Measurements from ENCODE around the gene FGGY.

Gene FGGY

DNA sequence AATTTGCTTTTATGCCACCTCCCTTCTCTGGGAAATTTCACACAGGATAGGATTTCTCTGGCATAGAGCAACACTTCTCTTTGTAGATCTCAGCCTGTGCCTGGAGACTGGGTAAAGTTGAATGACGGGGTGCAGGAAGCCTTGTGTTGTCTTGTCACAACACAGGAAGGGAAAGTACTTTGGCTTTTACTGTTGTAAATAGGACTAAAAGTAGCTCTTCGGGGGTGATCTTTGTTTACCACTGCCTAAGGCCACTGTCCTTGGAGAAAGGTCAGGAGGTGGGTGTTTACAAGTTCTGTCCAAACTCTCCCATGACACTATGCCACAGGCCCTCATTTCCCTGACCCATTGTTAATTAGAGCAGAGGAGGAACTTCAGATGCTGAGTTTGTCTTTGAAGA is 139.7 kb downstream of the FGGY start:
- no peak for DNase-seq (ENCODE audit: low read depth)
- TF ChIP-seq CTCF (conservative IDR thresholded peaks at IDR 0.05; ENCODE audit: low read depth, low read length), result no peak
- H3K4me3 ChIP-seq (ENCODE audit: low read length), result no peak overlapping the region

DNA sequence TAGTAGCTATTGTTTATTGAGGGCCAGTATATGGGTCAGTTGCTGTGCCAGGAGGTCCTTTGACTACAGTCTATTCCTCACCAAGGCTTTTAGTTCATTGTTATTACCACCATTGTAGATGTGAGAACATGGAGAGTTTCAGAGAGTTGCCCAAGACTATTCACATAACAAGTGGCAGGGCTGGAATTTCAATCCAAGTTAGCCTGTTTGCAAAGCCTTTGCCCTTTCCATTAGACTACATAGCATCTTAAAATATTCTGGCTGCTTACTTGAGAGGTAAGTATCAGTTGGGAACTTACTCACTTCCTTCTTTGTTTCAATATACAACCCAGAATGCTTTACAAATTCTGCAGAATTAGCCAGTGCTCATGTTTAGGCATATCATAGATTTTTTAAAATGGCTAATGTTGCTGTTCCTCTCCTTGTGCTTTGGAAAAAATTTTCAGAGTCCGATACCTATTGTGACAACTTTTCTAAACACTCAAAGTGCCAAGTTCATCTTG is 141.2 kb downstream of the FGGY start:
- TF ChIP-seq CTCF (conservative IDR thresholded peaks at IDR 0.05; ENCODE audit: low read depth, low read length), result no peak
- H3K4me3 ChIP-seq (ENCODE audit: low read length), result no peak overlapping the region
- DNase-seq (ENCODE audit: low read depth), result no peak

DNA sequence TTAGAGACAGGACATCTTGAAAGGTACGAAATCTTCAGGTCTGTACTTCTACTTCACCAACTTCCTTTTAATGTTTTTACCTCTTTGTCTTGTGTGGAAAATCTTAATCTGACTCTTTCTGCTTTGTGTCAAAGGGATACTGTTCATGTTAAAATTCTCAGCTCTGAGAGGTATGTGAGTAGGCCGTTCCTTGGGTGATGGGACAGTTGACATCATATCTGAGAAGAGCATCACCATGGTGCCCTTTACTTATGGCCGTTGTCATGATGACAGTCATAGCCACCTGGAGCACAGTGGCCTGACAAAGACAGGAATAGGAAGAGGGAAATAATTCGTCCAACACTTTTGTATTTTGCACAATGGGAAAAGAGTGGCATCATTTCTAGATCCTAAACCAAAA is 145.6 kb downstream of the FGGY start:
- no peak overlapping the region for H3K4me3 ChIP-seq (ENCODE audit: low read length)
- DNase-seq (ENCODE audit: low read depth), result no peak
- no peak for TF ChIP-seq CTCF (conservative IDR thresholded peaks at IDR 0.05; ENCODE audit: low read depth, low read length)

DNA sequence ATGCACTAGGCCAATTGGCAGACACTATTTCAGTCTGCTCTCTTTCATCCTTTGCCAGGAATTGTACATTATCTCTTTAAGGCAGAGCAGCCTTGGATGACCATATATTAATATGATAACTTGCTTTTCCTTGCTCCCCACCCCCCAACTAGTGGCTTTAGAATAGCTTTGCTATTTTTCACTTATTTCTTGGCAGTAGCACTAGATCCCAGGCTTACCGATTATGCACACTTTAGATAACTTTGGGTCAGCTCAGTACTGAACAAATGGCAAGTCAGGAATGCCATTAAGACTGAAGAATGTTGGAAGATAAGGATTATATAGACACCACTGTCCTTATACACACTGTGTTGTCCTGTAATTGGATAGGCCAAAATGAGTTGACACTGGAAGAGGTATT is 146.4 kb downstream of the FGGY start:
- no peak for TF ChIP-seq CTCF (conservative IDR thresholded peaks at IDR 0.05; ENCODE audit: low read depth, low read length)
- no peak for DNase-seq (ENCODE audit: low read depth)
- no peak overlapping the region for H3K4me3 ChIP-seq (ENCODE audit: low read length)

DNA sequence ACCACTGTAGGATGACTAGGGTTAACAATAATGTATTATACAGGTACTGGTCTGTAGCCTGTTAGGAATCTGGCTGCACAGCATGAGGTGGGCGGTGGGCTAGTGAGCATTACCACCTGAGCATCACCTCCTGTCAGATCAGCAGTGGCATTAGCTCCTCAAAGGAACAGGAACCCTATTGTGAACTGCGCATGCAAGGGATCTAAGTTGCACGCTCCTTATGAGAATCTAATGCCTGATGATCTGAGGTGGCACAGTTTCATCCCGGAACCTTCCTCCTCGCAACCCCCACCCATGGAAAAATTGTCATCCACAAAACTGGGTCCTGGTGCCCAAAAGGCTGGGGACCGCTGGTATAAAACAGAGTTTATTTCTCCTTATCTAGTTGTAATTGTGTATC is 147.6 kb downstream of the FGGY start:
- no peak for DNase-seq (ENCODE audit: low read depth)
- TF ChIP-seq CTCF (conservative IDR thresholded peaks at IDR 0.05; ENCODE audit: low read depth, low read length), result no peak
- H3K4me3 ChIP-seq (ENCODE audit: low read length), result no peak overlapping the region

DNA sequence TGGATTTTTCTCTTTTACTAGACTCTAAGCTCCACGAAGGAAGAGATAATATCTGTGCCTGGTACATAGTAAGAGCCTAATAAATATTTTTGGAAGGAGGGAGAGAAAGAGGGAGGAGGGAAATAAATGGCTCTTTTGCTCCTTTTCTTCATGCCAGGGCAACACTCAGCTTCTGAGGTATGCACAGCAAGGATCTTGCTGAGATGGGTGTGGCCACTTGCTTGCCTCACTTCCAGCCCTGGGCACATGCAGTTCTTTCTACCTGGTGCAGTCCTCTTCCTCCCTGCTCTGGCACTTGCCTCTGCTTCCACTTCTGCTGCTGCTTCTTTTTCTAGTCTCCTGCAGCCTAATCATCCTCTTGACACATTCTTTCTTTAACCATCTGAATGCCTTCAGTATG is 148.1 kb downstream of the FGGY start:
- no peak overlapping the region for H3K4me3 ChIP-seq (ENCODE audit: low read length)
- TF ChIP-seq CTCF (conservative IDR thresholded peaks at IDR 0.05; ENCODE audit: low read depth, low read length), result no peak
- no peak for DNase-seq (ENCODE audit: low read depth)

DNA sequence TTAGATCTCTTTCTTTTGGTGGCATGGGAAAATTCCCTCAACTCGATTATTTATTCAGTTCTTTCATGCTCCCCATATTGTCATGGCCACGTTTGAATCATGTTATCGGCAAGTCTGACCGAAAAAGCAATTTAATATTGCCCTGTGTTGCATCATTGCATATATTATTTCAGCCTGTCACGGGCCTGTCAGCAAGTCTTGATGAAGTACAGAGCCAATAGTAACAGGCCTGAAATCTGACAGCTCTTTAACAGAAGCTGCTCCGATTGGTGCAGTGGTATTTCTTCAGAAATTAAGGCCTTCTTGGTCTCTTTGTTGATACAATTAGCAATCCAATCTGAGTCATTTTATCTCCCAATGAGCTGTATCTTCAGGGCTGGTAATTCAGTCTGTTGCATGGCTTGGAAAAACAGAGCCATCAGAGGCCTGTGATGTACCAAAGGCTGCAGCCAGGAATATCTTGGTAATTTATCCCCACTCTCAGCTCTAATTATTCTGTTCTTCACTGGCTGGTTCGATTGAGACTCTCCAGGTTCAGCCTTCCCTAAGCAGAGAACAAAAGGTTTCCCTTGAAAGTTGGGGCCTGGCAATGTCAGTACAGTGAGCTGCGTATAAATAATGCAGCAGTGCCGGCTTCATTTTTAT is 149.5 kb downstream of the FGGY start:
- H3K4me3 ChIP-seq (ENCODE audit: low read length), result no peak overlapping the region
- no peak for DNase-seq (ENCODE audit: low read depth)
- no peak for TF ChIP-seq CTCF (conservative IDR thresholded peaks at IDR 0.05; ENCODE audit: low read depth, low read length)

Measured in retinal pigment epithelial cell (primary cell).